ENCODE results near the gene HES2. TPM values are rescaled to one million over a fixed set of nuclear protein-coding genes. Genes with fewer than 3 reads are reported as not detected.
A peak's percentile ranks its signal among the peaks of the same experiment; 100 is the strongest.
"Not testable (repeated sequence)": the region's sequence is repeated elsewhere in the genome, so short reads cannot be mapped to it uniquely, and the experiment has no call there.

The HES2 gene
- total RNA-seq, 4 donors from 2014 or later, result 15.4 to 47.7 (median 35.8) TPM

GRCh38 chr1:6447818-6448748 lies 28.4 kb upstream of the HES2 start:
- intact Hi-C loops (cut with DNase I; ENCODE audit: low total_unique reads), result no loop called here
- 0 to 7% methylated on average over 1 to 11 of the region's 68 CpGs for WGBS, 2 donors
- no peak overlapping the region for H3K4me3 ChIP-seq (ENCODE audit: low read depth, poor library complexity, severe bottlenecking)
- no peak for DNase-seq (ENCODE audit: low spot score in 2 of 2)
- no peak for TF ChIP-seq CTCF (IDR thresholded peaks at IDR 0.05)
- TF ChIP-seq POLR2A (IDR thresholded peaks at IDR 0.05), result no peak

GRCh38 chr1:6447016-6447817 lies 27.5 kb upstream of the HES2 start:
- intact Hi-C loops (cut with DNase I; ENCODE audit: low total_unique reads), result no loop called here
- no peak for DNase-seq (ENCODE audit: low spot score in 2 of 2)
- 5 to 7% methylated on average over 14 to 43 of the region's 67 CpGs for WGBS, 2 donors
- H3K4me3 ChIP-seq (ENCODE audit: low read depth, poor library complexity, severe bottlenecking), result no peak overlapping the region
- TF ChIP-seq POLR2A (IDR thresholded peaks at IDR 0.05) (no peak), CTCF (IDR thresholded peaks at IDR 0.05) (no peak)

GRCh38 chr1:6446665-6447015 lies 26.9 kb upstream of the HES2 start:
- intact Hi-C loops (cut with DNase I; ENCODE audit: low total_unique reads), result no loop called here
- no peak overlapping the region for H3K4me3 ChIP-seq (ENCODE audit: low read depth, poor library complexity, severe bottlenecking)
- WGBS, 2 donors, result 63 to 79% methylated on average over 3 to 4 of the region's 4 CpGs
- TF ChIP-seq CTCF (IDR thresholded peaks at IDR 0.05) (no peak), POLR2A (IDR thresholded peaks at IDR 0.05) (no peak)
- DNase-seq (ENCODE audit: low spot score in 2 of 2), result no peak

- 77 to 89% methylated on average over 3 to 4 of the region's 4 CpGs for WGBS, 2 donors
- DNase-seq (ENCODE audit: low spot score in 2 of 2); H3K4me3 ChIP-seq (ENCODE audit: low read depth, poor library complexity, severe bottlenecking); intact Hi-C loops (cut with DNase I; ENCODE audit: low total_unique reads): not testable (repeated sequence)
Observed at GRCh38 chr1:6445929-6446328, 26.2 kb upstream of the HES2 start.

- WGBS, 2 donors, result 40 to 62% methylated on average over 14 to 16 of the region's 19 CpGs
- intact Hi-C loops (cut with DNase I; ENCODE audit: low total_unique reads), result no loop called here
- no peak for DNase-seq (ENCODE audit: low spot score in 2 of 2)
- H3K4me3 ChIP-seq (ENCODE audit: low read depth, poor library complexity, severe bottlenecking), result no peak overlapping the region
- peak in 1 of 3 donors; percentile 9 for TF ChIP-seq CTCF (IDR thresholded peaks at IDR 0.05)
- no peak for TF ChIP-seq POLR2A (IDR thresholded peaks at IDR 0.05)
Observed at GRCh38 chr1:6445062-6445763, 25.5 kb upstream of the HES2 start.

- 90 to 93% methylated on average over 11 to 15 of the region's 15 CpGs for WGBS, 2 donors
- H3K4me3 ChIP-seq (ENCODE audit: low read depth, poor library complexity, severe bottlenecking), result no peak overlapping the region
- intact Hi-C loops (cut with DNase I; ENCODE audit: low total_unique reads), result no loop called here
- no peak for TF ChIP-seq POLR2A (IDR thresholded peaks at IDR 0.05)
- no peak for TF ChIP-seq CTCF (IDR thresholded peaks at IDR 0.05)
- no peak for DNase-seq (ENCODE audit: low spot score in 2 of 2)
Observed at GRCh38 chr1:6444377-6444776, 24.7 kb upstream of the HES2 start.

Measured in lower leg skin (tissue), 4 donors.